NCI-H82 treated with DMSO at 0.1 percent for 48 hours (cell line): ENCODE results near the gene SRGAP2C.
"Not testable (repeated sequence)": the region's sequence is repeated elsewhere in the genome, so short reads cannot be mapped to it uniquely, and the experiment has no call there.

Experiments
- DNase-seq: peaks from one replicate; lab custom pipeline; 2025; ENCODE audit not compliant: unreplicated experiment; lab: John Stamatoyannopoulos, UW

Gene SRGAP2C

DNA sequence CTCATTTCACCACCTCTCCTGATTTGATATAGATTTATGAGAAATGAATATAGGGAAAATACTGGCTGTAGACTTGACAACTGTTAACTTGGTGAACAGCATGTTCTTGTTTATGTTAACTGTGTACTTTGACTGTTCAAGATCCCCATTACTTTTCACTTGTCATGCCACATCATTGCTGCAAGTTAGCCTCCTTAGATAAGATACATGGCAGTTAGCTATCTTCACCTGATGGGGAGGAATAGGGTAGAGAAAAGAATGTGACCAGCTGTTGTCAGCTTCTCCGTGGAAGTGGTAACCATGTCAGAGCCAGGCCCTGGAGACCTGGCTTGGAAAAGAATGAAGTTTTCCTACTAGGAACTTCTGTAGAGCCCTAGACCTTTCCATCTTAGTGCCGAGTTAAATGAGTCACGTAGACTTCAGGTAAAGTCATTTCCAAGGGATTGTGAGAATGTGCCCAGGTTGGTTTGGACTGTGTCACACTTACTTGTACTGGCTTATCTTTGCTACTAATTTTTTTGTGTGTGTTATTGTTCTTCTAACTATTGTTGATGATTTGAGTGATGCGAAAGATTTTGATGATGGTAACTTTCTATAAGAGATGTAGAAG lies 41.6 kb downstream of the SRGAP2C start:
- DNase-seq, result not testable (repeated sequence)

DNA sequence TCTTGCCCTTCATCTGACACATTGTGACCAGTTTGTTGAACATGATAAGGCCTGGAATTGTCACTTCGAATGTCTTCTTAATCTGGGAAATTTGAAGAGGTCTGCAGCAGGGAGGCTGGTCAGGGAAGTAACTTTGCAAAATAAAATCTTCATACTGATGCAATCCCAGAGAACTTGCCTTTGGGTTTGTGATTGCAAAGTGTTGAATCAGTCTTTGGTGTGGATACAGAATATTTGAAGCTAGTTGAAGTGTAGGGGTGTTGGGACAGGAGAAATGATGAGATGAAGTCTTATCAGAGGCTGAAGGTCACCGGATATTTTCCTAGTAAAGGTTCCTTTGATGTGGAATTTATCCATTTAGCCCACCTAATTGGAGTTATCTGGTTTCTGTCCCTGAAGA lies 42.1 kb downstream of the SRGAP2C start:
- not testable (repeated sequence) for DNase-seq

DNA sequence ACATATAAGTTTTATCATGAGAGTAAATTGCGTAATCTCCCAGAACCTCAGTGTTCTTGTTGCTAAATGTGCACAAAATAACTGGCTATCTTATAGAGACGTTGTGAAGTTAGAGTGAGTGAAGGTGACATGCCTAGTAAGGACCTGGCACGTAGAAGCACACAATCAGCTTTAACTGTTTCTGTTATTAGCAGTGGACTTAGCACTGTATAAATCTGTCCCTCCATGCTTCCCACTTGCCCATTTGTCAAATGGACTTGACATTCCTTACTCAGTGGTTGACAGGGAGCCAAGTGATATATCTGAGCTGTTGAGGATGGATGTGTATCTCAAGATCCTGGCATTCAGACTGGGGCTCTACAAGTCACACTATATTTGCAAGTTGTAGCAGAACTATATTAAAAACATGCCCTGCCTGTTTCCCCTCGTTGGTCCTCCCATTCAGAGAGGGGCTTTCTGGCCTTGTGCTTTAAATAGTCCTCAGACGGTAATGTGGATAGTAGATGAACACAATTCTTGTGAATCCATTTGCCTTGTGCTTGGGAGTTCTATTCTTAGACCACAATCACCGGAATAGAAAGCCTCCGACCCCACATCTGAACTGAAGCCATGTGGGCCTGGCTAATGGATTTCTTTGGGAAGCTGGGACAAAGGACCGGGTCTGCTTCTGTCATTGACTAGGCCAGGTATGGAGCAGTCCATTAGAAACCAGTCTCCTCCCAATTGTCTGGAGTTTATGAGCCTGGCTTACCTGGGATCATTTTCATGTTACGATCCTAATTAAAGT lies 43.0 kb downstream of the SRGAP2C start:
- not testable (repeated sequence) for DNase-seq

DNA sequence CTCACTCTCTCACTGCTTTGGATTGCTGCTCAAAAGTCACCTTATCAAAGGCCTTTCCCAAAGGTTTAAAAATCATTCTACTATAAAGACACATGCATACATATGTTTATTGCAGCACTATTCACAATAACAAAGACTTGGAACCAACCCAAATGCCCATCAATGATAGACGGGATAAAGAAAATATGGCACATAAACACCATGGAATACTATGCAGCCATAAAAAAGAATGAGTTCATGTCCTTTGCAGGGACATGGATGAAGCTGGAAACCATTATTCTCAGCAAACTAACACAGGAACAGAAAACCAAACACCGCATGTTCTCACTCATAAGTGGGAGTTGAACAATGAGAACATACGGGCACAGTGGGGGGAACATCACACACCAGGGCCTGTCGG lies 45.9 kb downstream of the SRGAP2C start:
- not testable (repeated sequence) for DNase-seq

DNA sequence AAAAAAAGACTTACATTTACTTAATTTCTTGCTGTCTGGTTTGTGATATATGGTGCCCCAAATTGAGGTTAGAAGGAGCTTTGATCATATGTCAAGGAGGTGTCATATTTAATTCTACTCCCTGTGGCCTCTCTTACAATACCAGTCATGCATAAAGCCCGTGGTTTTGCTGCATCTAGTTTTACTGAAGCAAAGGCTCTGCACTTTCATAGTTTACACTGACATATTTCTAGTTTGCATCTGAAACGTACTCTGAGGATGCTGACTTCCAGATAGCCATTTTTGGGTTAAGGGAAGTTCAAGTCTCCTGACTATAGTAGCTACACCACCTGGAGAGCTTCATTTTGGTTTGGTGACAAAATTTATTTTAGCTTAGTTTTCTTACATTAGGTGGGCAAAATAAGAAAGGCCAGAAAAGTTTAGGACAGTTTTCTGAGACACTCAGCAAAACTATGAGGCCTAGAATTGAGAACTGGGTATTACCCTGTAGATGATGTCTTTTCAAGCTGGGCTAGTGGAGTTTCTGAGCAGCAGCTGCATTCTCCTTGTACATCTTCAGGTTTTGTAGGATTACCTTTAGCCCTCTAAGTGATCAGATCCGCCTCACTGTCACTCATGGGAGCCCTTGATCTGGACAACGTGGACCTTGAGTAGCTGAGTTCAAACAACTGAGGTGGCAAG lies 47.8 kb downstream of the SRGAP2C start:
- not testable (repeated sequence) for DNase-seq

DNA sequence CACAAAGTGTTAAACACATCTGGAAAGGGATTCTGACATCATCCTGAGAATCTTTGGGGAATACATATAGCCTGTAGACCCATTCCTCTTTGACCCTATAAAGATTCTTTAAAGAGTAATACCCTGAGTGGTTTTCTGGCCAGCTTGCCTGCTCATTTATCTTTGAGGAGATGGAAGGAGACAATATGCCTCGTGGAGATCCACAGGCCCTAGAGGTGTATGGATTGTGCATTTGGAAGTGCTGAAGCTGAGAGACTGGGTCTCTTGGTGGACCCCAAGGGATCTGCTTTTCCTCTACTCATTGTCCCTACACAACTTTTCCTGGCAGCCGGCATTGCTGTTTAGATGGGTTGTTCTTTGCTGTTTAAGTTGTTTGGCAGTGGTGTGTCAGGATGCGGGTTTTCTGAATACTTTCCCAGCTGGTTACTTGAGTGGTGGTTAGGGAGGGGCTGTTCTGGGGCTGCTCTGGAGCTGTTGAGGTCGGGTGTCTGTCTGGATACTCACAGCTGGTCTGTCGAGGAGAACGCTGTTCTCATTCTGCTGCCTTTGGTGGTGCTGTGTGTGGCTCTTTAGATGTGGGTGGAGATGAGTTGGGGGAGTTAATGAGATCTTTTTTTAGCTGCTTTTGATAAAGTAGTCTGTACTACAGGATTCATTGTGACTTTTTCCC lies 49.5 kb downstream of the SRGAP2C start:
- not testable (repeated sequence) for DNase-seq

DNA sequence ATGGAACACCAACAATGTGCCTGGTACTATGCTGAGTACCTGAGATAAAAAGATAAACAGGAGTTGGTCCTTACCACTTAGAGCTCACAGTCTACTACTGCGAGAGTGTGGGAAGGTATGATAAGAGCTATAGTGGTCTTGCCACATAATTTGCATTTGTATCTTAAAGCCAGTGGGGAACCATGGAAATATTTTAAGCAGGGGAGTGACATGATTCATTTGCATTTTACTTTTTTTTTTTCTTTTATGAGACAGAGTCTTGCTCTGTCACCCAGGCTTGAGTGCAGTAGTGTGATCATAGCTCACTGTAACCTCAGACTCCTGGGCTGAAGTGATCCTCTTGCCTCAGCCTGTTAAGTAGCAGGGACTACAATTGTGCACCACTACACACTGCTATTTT lies 53.6 kb downstream of the SRGAP2C start:
- not testable (repeated sequence) for DNase-seq

DNA sequence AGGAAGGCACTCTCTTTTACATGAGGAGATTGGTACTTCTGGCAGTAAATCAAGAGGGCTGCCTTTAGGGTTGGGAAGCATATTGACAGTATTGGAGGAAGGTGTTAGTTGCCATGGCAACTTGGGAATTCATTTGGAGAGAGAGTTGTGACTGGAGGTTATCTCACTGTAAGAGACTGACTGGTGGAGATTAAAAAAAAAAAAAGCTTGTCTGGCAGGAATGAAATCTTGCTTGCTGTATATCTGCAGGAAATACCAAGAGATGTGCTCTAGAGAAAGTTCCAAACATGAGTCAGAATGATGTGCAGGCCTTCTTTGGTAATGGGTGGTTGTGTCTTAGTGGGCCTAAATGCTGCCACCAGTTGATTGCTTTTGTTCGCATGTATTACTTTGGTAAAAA lies 59.1 kb downstream of the SRGAP2C start:
- not testable (repeated sequence) for DNase-seq

DNA sequence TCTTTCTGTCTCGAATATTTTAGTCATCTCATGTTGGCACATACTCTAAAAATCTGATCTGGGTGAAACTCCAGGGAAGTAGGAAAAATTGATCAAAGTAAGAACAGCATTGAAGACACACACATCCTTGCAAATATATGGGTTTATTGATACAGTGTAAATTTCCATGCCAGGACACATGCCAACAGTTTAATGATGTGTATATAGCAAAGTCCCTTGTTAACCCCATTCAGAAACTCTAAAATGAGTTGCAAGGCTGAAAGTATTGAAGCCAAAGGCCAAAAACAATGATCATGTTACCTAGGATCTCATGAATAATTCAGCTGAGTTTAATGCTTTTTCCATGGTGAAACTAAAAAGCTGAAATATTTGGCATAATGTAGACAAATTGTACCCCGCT lies 61.6 kb downstream of the SRGAP2C start:
- DNase-seq, result not testable (repeated sequence)

DNA sequence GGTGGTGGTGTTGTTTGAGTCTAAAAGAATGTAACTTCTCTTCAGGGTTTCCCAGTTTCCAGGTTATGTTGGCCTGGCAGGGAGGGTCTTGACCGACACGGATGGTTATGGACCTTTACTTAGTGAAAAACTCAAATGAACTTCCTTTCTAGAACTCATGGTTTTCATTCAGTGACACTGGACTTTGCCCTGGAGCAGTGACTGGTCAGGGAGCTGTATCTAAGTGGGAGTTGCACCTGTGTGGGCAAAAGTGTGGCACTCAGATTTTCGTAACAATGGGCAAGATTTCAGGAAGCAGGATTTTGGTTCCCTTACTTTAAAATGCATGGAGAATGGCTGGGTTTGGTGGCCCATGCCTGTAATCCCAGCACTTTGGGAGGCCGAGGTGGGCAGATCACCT lies 67.9 kb downstream of the SRGAP2C start:
- DNase-seq, result not testable (repeated sequence)

DNA sequence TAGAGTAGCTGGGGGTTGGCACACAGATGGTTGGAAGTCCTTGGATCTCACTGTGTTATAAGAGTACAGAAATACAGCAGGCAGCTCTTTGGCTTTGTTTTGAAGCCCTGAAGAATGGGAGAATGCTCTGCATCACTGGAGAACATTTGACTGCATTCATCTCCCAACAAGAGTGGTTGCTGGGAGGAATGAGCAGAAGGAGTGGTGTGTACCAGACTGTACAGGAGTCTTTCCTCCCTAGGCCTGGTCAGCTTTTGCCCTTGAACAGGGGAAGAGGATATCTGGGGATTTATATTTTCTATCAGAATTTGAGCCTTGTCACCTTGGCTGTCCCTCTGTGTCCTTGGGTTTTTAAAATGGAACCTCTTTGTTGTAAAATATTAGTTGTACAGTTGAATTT lies 69.8 kb downstream of the SRGAP2C start:
- not testable (repeated sequence) for DNase-seq

DNA sequence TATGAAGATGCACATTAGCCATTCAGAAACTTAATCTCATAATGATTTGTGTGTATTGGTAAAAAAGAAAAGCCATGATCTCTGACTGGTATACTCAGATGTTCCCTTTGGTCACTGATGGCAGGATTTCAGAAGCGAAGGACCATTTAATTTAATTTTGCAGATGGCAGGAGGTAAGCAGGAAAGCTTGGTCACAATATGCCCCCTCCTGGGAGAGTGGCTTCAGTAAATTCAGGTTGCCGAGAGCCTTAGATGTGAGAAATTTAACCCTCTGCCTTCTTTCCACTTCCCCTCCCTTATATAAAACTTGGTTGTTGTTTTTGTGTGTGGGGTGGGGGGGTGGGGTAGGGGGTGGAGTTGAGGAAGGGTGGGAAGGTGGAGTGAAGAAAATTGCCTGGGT lies 72.9 kb downstream of the SRGAP2C start:
- DNase-seq, result not testable (repeated sequence)

DNA sequence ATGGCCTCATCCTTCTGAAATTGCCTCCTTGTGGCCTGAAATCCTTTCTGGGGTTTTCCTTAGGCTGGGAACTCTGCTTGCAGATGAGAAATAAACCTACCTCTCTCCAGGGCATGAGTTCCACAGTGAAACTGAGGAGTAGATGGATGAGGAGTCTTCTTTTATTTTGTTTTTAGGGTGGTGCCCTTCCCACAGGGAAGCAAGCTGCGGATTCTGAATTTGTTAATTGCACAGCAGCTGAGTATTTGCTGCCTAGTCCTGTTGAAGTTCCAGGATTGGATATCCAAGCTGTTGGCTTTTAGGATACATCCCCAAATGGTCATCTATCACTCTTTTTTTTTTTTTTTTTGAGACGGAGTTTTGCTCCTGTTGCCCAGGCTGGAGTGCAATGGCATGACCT lies 73.4 kb downstream of the SRGAP2C start:
- not testable (repeated sequence) for DNase-seq

DNA sequence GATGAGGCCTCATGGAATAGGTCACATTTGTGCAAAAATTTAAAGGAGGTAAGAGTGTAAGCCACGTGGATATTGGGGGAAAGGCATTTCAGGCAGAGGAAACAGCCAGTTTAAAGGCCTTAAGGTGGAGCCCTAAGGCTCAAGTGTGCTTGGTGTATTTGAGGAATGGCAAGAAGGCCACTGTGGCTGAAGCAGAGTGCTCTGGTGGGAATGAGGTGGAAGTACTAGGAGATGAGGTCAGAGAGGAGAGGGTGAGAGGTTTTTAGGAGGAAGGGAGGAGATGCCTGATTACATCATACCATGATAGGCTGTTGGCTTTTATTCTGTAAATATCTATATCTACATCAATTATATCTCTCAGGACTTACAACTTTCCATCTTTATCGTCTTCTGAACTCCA lies 75.4 kb downstream of the SRGAP2C start:
- DNase-seq, result not testable (repeated sequence)

DNA sequence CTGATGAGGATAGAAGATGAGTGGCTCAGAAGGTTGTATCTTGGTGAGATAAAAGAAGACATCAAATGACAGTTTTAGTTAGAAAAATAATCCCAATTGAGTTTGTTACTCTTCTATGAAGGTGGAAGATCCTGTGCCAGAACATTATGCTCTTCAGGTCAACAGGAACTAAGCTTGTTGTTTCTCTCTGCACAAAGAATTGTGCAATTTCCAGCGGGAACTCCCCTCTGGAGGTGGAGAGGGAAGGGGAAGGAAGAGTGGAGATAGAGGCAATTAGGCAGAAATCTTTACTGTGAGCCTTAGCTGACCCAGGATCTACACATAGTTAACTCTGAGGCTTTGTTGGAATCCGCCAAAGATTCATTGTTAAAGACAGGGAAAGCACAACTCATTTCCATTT lies 77.4 kb downstream of the SRGAP2C start:
- DNase-seq, result not testable (repeated sequence)

DNA sequence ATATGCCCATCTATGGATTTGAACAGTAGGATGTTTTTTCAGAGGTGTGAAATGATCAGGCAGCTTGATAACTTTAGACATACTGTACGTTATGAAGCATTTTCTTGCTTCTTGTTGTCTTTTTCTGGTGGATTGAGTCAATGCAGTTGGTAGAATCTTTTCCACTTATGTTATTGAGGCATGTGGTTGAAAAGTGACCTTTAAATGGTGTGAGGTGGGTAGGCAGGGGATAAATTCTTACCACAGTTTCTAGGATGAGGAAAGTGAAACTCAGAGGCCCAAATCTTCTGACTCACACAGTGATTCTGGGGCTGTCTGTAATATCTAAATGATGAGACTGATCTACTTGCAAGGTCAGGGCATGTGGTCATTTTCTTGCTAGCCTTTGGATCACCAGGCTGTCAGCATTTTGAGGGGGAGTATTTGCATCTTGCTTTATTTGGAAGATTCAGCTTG lies 79.0 kb downstream of the SRGAP2C start:
- not testable (repeated sequence) for DNase-seq

DNA sequence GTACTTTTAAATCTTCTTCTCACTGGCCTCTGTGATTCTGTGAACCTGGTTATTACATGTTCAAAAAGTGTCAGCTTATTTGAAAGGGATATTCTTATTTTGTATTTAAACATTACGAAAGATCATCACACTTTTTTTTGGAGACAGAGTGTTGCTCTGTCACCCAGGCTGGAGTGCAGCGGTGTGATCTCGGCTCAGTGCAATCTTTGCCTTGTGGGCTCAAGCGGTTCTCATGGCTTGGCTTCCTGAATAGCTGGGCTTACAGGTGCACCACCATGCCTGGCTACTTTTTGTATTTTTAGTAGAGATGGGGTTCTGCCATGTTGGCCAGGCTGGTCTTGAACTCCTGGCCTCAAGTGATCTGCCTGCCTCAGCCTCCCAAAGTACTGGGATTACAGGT lies 82.3 kb downstream of the SRGAP2C start:
- DNase-seq, result not testable (repeated sequence)

DNA sequence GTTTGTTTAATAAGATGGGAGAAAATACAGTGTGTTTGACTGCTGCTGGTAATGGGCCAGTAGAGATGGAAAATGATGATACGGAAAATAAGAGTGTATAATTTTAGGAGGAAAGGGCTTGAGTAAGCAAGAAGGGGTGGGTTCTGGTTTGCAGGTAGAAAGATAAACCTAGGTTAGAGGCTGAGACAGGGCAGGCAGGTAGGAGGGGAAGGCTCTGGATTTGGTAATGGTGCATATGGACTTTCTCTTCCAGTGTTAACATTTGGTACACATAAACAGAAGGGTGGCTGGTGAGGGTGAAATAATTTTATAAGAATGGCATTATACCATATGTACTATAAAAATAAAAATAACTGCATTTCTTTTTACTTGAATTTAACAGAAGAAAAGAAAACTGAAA lies 84.5 kb downstream of the SRGAP2C start:
- DNase-seq, result not testable (repeated sequence)

DNA sequence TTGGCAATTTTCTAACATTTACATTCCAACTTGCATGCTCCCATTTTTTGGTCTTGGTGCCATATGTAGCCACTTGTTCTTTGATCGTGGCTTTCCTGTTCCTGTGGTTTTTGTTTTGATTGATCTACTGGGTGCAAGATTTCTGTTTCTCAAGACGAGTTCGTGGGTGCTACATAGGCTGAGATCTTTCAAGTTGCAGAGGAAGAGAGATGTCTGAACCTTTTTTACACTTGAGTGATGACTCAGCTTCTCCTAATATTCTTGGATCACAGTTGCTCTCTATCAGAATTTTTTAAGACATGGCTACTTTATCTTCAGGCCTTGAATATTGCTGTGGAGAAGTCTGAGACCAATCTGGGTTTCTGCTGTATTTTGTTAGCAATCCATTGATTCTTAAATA lies 85.2 kb downstream of the SRGAP2C start:
- not testable (repeated sequence) for DNase-seq

DNA sequence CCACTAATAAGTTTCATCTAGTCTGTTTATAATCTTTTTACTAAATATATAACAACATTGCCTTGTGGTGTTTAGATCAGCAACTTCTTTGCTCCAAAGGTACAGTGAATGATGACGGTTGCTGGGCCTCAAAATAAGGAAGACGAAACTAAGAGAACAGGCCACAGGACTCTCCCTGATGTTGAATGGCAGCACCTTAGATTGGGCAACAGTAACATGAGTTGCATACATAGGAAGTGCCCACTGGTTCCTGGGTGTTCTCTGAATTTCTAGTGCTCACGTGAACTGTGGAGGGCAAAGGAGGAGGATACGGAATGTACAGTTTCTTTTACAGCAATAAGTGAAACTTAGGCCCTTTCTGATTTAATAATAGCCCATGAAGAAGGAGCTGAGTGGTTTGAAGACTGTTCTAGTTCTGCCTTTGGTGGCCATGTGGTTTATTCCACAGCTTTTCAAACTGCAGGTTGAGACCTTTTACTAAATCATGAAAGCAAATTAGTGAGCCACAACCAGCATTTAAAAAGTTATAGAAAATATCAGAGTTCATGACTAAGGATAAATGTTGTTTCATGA lies 86.5 kb downstream of the SRGAP2C start:
- DNase-seq, result not testable (repeated sequence)

DNA sequence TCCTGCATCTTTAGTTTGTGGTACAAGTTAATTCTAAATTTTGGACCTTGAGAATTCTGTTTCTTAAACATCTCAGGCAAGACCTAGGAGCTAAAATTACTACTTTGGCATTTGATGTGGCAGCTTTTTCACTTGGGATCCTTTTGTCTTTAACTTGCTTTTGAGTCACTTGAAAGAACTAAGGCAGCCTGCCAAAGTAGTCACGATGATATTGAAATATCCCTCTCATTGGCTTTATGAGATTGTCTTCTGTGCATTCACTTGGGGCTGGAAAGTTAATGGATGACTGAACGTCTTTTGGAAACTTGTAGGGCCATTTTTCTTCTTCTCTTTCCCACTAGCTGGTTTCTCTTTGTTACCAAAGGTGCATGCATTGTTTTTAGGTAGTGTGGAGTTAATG lies 90.7 kb downstream of the SRGAP2C start:
- DNase-seq, result not testable (repeated sequence)
